Anterior cingulate cortex (tissue), 58 donors: ENCODE data around the gene UBQLN4.

ENCODE experiments used
- DNase-seq, 58 donors: peaks; one replicate each; lab custom pipeline; 2025; lab: John Stamatoyannopoulos, UW

Gene UBQLN4

GRCh38 chr1:156053768-156054499, at the start of gene UBQLN4:
Gene UBQLN4 (minus strand): TSS chr1:156053798. CDS start chr1:156053701, 97 bp downstream.
- DNase-seq, result peak in 56 of 58 donors; percentile 48 to 92 (median 82)

- DNase-seq, result no peak
Observed at GRCh38 chr1:156102633-156103511, 49.3 kb upstream of the UBQLN4 start.

- DNase-seq, result peak in 1 of 58 donors; percentile 22
Observed at GRCh38 chr1:156101880-156102279, 48.3 kb upstream of the UBQLN4 start.

GRCh38 chr1:156100205-156100995, 46.8 kb upstream of the UBQLN4 start:
- no peak for DNase-seq

- DNase-seq, result no peak
Observed at GRCh38 chr1:156099282-156099681, 45.7 kb upstream of the UBQLN4 start.

- no peak for DNase-seq
Observed at GRCh38 chr1:156098784-156099183, 45.2 kb upstream of the UBQLN4 start.

- no peak for DNase-seq
Observed at GRCh38 chr1:156097499-156098178, 44.0 kb upstream of the UBQLN4 start.

- DNase-seq, result peak in 56 of 58 donors; percentile 19 to 88 (median 72)
Observed at GRCh38 chr1:156096640-156097391, 43.2 kb upstream of the UBQLN4 start.

- no peak for DNase-seq
Observed at GRCh38 chr1:156095906-156096508, 42.4 kb upstream of the UBQLN4 start.

- no peak for DNase-seq
Observed at GRCh38 chr1:156091610-156092009, 38.0 kb upstream of the UBQLN4 start.

- DNase-seq, result peak in 55 of 58 donors; percentile 21 to 90 (median 63)
Observed at GRCh38 chr1:156090840-156091188, 37.2 kb upstream of the UBQLN4 start.

- DNase-seq, result peak in 2 of 58 donors; percentile 13 to 19
Observed at GRCh38 chr1:156090138-156090839, 36.7 kb upstream of the UBQLN4 start.

GRCh38 chr1:156089704-156090103, 36.1 kb upstream of the UBQLN4 start:
- DNase-seq, result no peak

- DNase-seq, result no peak
Observed at GRCh38 chr1:156086256-156086662, 32.7 kb upstream of the UBQLN4 start.

- no peak for DNase-seq
Observed at GRCh38 chr1:156083800-156084790, 30.5 kb upstream of the UBQLN4 start.

GRCh38 chr1:156082309-156083091, 28.9 kb upstream of the UBQLN4 start, which contains the start of gene MEX3A:
Gene MEX3A (minus strand): TSS chr1:156082465. CDS start chr1:156081998, 467 bp downstream.
- peak in 56 of 58 donors; percentile 13 to 80 (median 64) for DNase-seq
